HepG2 (cell line): ENCODE data around the gene TCP11L1. TPM values are rescaled to one million over a fixed set of nuclear protein-coding genes. Genes with fewer than 3 reads are reported as not detected.

Experiments used
- BCL6 ChIP-seq: IDR thresholded peaks from 2 replicates; pipeline ENCODE4 v1.6.1; 2016; ENCODE audit warnings: missing genetic modification reagents, missing compliant biosample characterization
- HNRNPK ChIP-seq: fragments of 200-400 bp; formaldehyde crosslinking; IDR thresholded peaks from 2 replicates; pipeline ENCODE4 v1.6.1; 2018; ENCODE audit warnings: low read length, low read depth, moderate library complexity, mild to moderate bottlenecking; ENCODE audit not compliant: poor library complexity, severe bottlenecking
- KAT8 ChIP-seq: IDR thresholded peaks from 2 replicates; pipeline ENCODE4 v1.6.1; 2016; ENCODE audit warnings: missing genetic modification reagents, missing compliant biosample characterization
- NCOA1 ChIP-seq: sonication (generic); formaldehyde crosslinking; IDR thresholded peaks from 2 replicates; pipeline ENCODE4 v1.9.0; 2021; ENCODE audit warnings: missing genetic modification reagents
- NFIB ChIP-seq: sonication (generic); formaldehyde crosslinking; IDR thresholded peaks from 2 replicates; pipeline ENCODE4 v1.9.0; 2021; ENCODE audit warnings: missing genetic modification reagents, mild to moderate bottlenecking, borderline replicate concordance
- RARA ChIP-seq: IDR thresholded peaks from 2 replicates; pipeline ENCODE4 v1.6.1; 2016; ENCODE audit warnings: missing genetic modification reagents, missing compliant biosample characterization
- SIX1 ChIP-seq: sonication (generic); formaldehyde crosslinking; IDR thresholded peaks from 2 replicates; pipeline ENCODE4 v1.4.0; 2020; ENCODE audit warnings: missing genetic modification reagents, borderline replicate concordance
- SOX5 ChIP-seq: IDR thresholded peaks from 2 replicates; pipeline ENCODE4 v1.6.1; 2016; ENCODE audit warnings: borderline replicate concordance
- STAT5B ChIP-seq: sonication (generic); formaldehyde crosslinking; IDR thresholded peaks from 2 replicates; pipeline ENCODE4 v1.4.0; 2020; ENCODE audit warnings: missing genetic modification reagents
- WIZ ChIP-seq: sonication (generic); formaldehyde crosslinking; IDR thresholded peaks from 2 replicates; pipeline ENCODE4 v1.5.1; 2020; ENCODE audit warnings: mild to moderate bottlenecking, missing genetic modification reagents
- ZFY ChIP-seq: sonication (generic); formaldehyde crosslinking; IDR thresholded peaks from 2 replicates; pipeline ENCODE4 v1.4.0; 2020; ENCODE audit warnings: missing genetic modification reagents
- ZNF12 ChIP-seq: sonication (generic); formaldehyde crosslinking; IDR thresholded peaks from 2 replicates; pipeline ENCODE4 v1.5.0; 2020; ENCODE audit warnings: missing genetic modification reagents
- ZNF225 ChIP-seq: sonication (generic); formaldehyde crosslinking; IDR thresholded peaks from 2 replicates; pipeline ENCODE4 v1.4.0; 2020; ENCODE audit warnings: mild to moderate bottlenecking, missing genetic modification reagents
- ZNF496 ChIP-seq: sonication (generic); formaldehyde crosslinking; IDR thresholded peaks from 2 replicates; pipeline ENCODE4 v1.8.1; 2023; ENCODE audit warnings: mild to moderate bottlenecking, moderate library complexity, missing genetic modification reagents; ENCODE audit not compliant: insufficient replicate concordance
- ZNF615 ChIP-seq: sonication (generic); formaldehyde crosslinking; IDR thresholded peaks from 2 replicates; pipeline ENCODE4 v1.5.0; 2020; ENCODE audit warnings: mild to moderate bottlenecking, missing genetic modification reagents, borderline replicate concordance
- ZNF777 ChIP-seq: sonication (generic); formaldehyde crosslinking; IDR thresholded peaks from 2 replicates; pipeline ENCODE4 v1.4.0; 2020; ENCODE audit warnings: missing genetic modification reagents
- ZSCAN9 ChIP-seq: IDR thresholded peaks from 2 replicates; pipeline ENCODE4 v1.6.1; 2016; ENCODE audit warnings: borderline replicate concordance
- polyA plus RNA-seq, 8 experiments: library from polyadenylated mRNA; depleted of rRNA in 3 of 8; stranded (reverse) in 7 of 8; unstranded in 1 of 8; fragments of >200 nt; fragmentation: Illumina TruSeq in 4 of 8; extraction: Trizol in 4 of 8; gene quantifications; 2 replicates each; pipeline versions ENCODE4 v1.2.1 to v1.2.3, GENCODE V29; 2011 to 2016; ENCODE audit warnings: low read depth in 4 of 8, missing spikeins in 1 of 8, mixed read lengths in 1 of 8; ENCODE audit not compliant: insufficient read depth in 1 of 8
- total RNA-seq, 5 experiments: library from RNA; depleted of rRNA; stranded (reverse); fragments of >200 nt; fragmentation: Illumina TruSeq; extraction: Trizol; gene quantifications; 2 replicates each; pipeline ENCODE4 v1.2.3, GENCODE V29; 2016; ENCODE audit warnings: low read depth in 1 of 5
- TF ChIP-seq, protein P1 (sequence below): sonication (generic); formaldehyde crosslinking; IDR thresholded peaks from 2 replicates; pipeline ENCODE4 v1.8.1; 2023; ENCODE audit warnings: mild to moderate bottlenecking, moderate library complexity, missing genetic modification reagents
- TF ChIP-seq, protein P2 (sequence below): sonication (generic); formaldehyde crosslinking; IDR thresholded peaks from 2 replicates; pipeline ENCODE4 v1.5.1; 2020; ENCODE audit warnings: missing genetic modification reagents, mild to moderate bottlenecking, borderline replicate concordance
- TF ChIP-seq, protein P3 (sequence below): sonication (generic); formaldehyde crosslinking; IDR thresholded peaks from 2 replicates; pipeline ENCODE4 v1.4.0; 2020; ENCODE audit warnings: mild to moderate bottlenecking, missing genetic modification reagents
- TF ChIP-seq, protein P4 (sequence below): sonication (generic); formaldehyde crosslinking; IDR thresholded peaks from 2 replicates; pipeline ENCODE4 v1.5.0; 2020; ENCODE audit warnings: missing genetic modification reagents

TCP11L1 gene
- total and polyA plus RNA-seq, 2 of the 13 experiments (the other 11 are each of a cell fraction or from before 2014, with no cell fraction given): 7.9 to 10.1 TPM

DNA sequence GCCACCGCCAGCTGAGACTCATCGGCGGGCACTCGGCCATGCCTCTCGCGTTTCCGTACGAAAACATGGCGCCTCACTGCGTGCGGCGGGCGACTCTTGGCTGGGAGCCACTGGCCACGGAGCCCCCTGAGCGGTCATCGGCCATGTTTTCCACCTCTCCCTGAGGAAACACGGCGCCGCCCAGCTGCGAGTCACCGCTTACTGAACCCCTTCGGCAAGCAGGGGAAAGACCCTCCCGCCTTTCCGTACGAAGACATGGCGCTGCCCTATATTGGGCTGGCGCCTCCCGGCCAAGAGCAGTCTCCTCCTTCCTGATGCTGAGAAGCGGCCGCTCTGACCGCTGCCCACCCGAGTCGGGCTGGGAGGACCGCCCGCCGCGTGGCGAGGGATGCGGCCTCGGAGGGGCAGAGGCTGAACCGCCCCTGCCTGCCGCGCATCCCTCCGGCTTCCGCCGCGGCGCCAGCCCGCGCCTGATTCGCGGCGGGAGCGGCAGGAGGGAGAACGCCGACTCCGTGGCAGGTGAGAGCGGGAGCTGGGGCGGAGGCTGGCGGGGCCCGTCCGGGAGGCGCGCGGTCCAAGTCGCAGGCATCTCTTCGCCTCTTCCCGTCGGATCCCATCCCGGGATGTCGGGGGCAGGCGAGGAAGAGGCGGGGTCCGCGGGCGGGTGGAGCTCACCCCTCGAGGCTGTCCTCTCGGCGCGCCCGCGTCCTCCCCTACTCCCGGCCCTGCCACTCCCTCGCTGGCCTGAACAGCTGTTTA lies at the start of gene TCP11L1 (continued):
- peak; percentile 12 for TF ChIP-seq HNRNPK
- TF ChIP-seq, protein P1, sequence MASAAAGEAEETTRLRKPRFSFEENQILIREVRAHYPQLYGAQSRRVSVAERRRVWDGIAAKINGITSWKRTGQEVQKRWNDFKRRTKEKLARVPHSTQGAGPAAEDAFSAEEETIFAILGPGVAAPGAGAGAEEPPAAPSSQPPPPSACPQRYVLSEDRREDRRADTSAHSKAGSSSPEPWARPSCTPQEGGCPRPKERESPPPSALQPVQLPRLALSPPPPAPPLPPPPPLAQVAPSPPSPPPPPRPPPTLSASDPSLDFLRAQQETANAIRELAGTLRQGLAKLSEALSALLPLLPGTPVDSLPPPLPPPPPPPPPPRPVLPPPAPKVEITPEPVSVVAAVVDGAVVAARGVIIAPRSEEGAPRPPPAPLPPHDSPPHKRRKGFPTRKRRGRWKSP (CRISPR knock-in tag): no peak
- no peak for TF ChIP-seq SIX1 (CRISPR knock-in tag)
- peak; percentile 36 for TF ChIP-seq RARA (CRISPR knock-in tag)
- peak; percentile 76; the same call in 1 of the 2 replicates for TF ChIP-seq KAT8 (CRISPR knock-in tag)
- TF ChIP-seq, protein P2, sequence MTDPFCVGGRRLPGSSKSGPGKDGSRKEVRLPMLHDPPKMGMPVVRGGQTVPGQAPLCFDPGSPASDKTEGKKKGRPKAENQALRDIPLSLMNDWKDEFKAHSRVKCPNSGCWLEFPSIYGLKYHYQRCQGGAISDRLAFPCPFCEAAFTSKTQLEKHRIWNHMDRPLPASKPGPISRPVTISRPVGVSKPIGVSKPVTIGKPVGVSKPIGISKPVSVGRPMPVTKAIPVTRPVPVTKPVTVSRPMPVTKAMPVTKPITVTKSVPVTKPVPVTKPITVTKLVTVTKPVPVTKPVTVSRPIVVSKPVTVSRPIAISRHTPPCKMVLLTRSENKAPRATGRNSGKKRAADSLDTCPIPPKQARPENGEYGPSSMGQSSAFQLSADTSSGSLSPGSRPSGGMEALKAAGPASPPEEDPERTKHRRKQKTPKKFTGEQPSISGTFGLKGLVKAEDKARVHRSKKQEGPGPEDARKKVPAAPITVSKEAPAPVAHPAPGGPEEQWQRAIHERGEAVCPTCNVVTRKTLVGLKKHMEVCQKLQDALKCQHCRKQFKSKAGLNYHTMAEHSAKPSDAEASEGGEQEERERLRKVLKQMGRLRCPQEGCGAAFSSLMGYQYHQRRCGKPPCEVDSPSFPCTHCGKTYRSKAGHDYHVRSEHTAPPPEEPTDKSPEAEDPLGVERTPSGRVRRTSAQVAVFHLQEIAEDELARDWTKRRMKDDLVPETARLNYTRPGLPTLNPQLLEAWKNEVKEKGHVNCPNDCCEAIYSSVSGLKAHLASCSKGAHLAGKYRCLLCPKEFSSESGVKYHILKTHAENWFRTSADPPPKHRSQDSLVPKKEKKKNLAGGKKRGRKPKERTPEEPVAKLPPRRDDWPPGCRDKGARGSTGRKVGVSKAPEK (CRISPR knock-in tag): no peak
- no peak for TF ChIP-seq ZNF615
- TF ChIP-seq SOX5 (CRISPR knock-in tag): 0 out of 2 replicates have a peak, but pooled peaks have one; percentile 25
- no peak for TF ChIP-seq NFIB (CRISPR knock-in tag)
- no peak for TF ChIP-seq ZSCAN9 (CRISPR knock-in tag)
- peak; percentile 93 for TF ChIP-seq ZNF777 (CRISPR knock-in tag)
- peak; percentile 29; the same call in 1 of the 2 replicates for TF ChIP-seq BCL6 (CRISPR knock-in tag)
- peak; percentile 93 for TF ChIP-seq NCOA1 (CRISPR knock-in tag)
- peak; percentile 51; the same call in 1 of the 2 replicates for TF ChIP-seq ZNF225 (CRISPR knock-in tag)
- TF ChIP-seq WIZ (CRISPR knock-in tag): no peak
- peak; percentile 87 for TF ChIP-seq ZFY (CRISPR knock-in tag)
- TF ChIP-seq ZNF496: no peak
- no peak for TF ChIP-seq ZNF12
- TF ChIP-seq, protein P3, sequence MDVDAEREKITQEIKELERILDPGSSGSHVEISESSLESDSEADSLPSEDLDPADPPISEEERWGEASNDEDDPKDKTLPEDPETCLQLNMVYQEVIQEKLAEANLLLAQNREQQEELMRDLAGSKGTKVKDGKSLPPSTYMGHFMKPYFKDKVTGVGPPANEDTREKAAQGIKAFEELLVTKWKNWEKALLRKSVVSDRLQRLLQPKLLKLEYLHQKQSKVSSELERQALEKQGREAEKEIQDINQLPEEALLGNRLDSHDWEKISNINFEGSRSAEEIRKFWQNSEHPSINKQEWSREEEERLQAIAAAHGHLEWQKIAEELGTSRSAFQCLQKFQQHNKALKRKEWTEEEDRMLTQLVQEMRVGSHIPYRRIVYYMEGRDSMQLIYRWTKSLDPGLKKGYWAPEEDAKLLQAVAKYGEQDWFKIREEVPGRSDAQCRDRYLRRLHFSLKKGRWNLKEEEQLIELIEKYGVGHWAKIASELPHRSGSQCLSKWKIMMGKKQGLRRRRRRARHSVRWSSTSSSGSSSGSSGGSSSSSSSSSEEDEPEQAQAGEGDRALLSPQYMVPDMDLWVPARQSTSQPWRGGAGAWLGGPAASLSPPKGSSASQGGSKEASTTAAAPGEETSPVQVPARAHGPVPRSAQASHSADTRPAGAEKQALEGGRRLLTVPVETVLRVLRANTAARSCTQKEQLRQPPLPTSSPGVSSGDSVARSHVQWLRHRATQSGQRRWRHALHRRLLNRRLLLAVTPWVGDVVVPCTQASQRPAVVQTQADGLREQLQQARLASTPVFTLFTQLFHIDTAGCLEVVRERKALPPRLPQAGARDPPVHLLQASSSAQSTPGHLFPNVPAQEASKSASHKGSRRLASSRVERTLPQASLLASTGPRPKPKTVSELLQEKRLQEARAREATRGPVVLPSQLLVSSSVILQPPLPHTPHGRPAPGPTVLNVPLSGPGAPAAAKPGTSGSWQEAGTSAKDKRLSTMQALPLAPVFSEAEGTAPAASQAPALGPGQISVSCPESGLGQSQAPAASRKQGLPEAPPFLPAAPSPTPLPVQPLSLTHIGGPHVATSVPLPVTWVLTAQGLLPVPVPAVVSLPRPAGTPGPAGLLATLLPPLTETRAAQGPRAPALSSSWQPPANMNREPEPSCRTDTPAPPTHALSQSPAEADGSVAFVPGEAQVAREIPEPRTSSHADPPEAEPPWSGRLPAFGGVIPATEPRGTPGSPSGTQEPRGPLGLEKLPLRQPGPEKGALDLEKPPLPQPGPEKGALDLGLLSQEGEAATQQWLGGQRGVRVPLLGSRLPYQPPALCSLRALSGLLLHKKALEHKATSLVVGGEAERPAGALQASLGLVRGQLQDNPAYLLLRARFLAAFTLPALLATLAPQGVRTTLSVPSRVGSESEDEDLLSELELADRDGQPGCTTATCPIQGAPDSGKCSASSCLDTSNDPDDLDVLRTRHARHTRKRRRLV: peak; percentile 85; the same call in 1 of the 2 replicates
- TF ChIP-seq STAT5B (CRISPR knock-in tag): no peak
- TF ChIP-seq, protein P4, sequence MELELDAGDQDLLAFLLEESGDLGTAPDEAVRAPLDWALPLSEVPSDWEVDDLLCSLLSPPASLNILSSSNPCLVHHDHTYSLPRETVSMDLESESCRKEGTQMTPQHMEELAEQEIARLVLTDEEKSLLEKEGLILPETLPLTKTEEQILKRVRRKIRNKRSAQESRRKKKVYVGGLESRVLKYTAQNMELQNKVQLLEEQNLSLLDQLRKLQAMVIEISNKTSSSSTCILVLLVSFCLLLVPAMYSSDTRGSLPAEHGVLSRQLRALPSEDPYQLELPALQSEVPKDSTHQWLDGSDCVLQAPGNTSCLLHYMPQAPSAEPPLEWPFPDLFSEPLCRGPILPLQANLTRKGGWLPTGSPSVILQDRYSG (CRISPR knock-in tag): no peak
